GM23248 (cell line): Measurements from ENCODE around the gene MED29.

ENCODE experiments used
- EZH2 ChIP-seq: fragments of 200-600 bp; sonication (generic); IDR thresholded peaks from 2 replicates; pipeline ENCODE4 v1.6.1; 2018; ENCODE audit warnings: antibody characterized with exemption, mild to moderate bottlenecking; ENCODE audit not compliant: insufficient read depth, poor library complexity, severe bottlenecking
- EZH2phosphoT487 ChIP-seq: fragments of 200-600 bp; sonication (generic); IDR thresholded peaks from 2 replicates; pipeline ENCODE4 v1.6.1; 2018; ENCODE audit warnings: antibody characterized with exemption, moderate library complexity, mild to moderate bottlenecking, low read depth; ENCODE audit not compliant: insufficient read depth

- no peak for TF ChIP-seq EZH2
- TF ChIP-seq EZH2phosphoT487 = no peak
These were observed 33.8 kb downstream of the MED29 start for GRCh38 chr19:39424934-39425333.
